ENCODE data around the gene DGKB.

The DGKB gene

DNA sequence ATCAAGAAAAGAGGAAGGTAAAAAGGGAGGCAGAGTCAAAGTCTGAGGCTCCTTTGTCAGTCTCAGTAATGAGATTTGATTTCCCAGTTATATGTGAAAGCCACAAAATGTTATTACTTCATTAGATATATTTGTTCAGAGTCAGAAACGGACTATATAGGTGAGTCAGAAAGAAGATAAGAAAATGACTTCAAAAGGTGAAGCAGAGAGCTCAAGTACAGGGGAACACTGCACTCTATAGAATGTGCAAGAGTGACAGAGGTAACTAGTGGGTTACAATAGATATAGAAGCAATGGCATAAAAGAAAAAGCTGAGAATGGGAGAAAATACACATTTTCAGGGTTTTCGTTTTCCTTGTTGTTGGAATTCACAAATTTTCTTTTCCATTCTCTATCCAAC lies 43.3 kb downstream of the DGKB start:
- no peak for DNase-seq (ENCODE audit: low read depth)

DNA sequence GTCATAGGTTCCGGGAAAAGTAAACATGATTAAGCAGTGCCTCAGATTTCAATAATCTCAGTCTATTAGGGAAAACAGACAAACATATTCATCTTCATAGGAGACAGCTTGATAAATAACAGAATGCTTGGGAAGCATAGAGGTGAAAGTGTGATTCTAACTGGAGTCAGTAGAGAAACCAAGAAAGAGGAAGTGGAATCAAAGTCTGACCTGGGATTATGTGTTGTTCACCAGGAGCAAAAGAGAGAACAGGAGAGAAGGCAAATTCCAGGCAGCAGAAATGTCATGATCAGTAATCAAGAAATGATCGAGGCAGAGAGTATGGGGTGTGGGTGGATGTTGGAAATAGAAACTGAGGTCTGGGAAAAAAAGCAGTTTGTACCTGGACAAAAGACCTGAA lies 43.7 kb downstream of the DGKB start:
- DNase-seq (ENCODE audit: low read depth): no peak

DNA sequence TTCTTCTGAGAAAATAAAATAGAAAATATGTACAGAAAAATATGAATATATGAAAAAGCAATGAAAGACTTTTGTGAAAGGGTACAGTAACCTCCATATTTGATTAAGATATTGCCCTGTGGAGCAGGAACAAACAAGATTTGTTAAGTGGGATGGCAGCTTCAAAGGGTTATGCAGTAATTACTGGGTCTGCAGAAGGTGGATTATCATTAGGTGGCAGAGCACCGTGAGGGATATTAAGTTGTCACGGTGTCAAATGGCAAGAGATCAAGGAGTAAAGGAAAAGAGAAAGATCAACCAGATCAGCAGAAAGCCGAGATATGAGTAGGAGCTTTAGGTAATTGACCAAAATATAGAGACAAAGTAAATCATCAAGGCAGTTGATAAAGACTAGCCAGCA lies 44.1 kb downstream of the DGKB start:
- DNase-seq (ENCODE audit: low read depth): no peak

DNA sequence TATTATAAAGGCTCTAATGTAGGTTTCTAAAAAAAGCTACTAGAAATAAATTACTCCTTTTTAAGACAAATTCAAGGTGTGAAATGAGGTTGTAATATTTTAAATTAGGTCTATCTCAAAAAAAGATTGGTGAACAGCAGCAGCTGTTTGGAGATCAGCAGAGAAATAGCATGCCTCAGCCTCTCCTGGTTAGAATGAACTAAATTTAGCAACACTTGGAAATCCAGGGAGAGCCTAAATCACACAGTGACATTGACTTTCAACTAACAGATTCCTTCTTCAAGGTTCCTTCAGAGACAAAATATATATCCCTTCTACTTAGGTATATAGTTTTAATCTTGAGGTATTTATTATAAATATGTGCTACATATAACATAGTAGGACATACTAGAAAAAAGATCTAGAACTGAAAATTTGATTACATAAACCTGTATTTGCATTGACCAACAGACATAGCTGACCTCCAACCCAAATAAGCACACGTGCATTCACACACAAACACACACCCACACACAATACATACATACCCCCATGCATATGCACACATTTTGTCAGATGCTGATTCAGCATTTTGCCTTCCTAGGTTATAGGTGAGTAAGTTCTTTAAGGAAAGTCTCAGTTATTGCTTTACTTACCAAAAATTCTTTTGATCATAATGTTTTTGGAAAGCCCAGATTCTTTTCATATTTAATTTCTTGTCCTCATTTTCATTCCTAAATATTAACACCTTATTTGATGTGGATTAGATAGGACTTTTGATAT lies 47.3 kb downstream of the DGKB start:
- no peak for DNase-seq (ENCODE audit: low read depth)

DNA sequence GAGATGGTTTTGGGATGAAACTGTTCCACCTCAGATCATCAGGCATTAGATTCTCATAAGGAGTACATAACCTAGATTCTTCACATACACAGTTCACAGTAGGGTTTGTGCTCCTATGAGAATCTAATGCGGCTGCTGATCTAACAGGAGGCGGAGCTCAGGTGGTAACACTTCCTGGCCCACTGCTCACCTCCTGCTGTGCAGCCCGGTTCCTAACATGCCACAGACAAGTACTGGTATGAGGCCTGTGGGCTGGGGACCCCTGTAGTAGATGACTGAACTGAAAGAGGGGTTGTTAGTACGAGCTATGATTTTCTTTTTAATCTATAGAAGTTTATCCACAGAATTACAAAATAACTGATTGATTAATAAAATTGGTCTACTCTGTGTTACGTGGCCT lies 48.1 kb downstream of the DGKB start:
- DNase-seq (ENCODE audit: low read depth): no peak

DNA sequence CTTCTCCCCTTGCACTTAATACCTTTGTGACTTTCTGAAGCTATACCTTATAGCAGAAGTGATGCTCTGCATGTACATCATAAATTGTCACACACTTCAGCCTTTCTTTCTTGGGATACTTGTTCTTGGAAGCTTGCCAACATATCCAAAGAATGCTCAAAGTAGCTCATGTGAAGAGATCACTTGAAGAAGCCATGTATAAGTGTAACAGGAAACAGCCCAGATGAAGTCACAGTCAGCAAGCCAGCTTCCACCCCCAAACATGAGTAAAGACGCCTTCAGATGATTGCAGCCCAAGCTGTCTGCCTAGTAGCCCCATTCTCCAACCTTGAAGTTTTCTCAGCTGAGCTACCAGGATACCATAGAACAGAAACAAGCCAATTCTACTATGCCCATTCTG lies 50.9 kb downstream of the DGKB start:
- no peak for DNase-seq (ENCODE audit: low read depth)

DNA sequence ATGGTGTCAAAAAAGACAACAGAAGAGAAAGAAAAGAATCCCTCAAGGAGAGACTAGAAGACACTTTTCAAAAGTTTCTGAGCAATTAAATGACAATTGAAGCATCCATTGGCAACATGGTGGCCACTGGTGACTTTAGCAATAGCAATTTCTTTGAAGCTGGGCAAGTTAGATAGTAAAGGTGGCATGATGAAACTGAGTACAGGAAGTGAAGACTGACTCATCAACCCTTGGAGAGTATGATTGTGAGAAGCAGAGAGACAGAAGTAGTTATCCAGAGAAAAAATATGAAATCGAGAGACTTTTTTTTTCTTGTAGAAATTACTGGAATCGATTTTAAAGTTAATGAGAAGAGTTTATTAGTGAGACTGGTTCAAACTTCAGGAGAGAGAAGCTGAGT lies 52.5 kb downstream of the DGKB start:
- DNase-seq (ENCODE audit: low read depth): no peak

DNA sequence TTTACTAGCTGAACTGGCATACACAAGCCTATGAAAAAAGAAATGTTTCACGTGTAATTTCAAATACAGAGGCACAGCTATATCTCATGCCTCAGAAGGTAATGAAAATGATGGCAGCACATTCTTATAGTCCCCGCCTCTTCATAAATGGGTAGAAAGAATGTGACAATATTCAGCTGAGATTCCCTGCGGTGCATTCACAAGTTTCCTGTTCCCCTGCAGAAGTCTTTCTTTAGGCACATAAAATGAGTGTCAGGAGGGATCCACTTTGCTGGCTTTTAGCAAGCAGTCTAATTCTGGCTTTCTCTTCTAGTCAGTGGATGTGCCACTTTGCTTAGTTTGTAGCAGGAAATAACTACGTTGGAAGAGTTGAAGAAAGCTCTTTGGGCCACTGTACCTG lies 56.1 kb downstream of the DGKB start:
- no peak for DNase-seq (ENCODE audit: low read depth)

DNA sequence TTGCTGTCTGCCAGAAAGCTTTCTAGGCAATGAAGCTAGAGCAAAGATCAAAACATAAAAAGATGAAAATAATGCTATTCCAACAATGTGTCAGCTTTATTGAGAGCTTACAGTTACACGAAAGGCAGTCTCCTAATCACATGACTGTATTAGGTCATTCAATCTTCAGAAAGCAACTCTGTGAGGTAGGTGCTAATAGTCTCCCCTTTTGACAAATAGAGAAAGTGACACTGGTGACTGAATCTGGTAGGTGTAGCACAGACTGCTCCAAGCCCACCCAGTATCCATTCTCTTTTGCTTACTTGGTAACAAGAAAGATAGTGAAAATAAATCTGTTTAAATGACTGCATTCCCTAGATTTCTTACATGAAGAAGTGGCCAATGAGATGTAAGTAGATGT lies 58.8 kb downstream of the DGKB start:
- no peak for DNase-seq (ENCODE audit: low read depth)

DNA sequence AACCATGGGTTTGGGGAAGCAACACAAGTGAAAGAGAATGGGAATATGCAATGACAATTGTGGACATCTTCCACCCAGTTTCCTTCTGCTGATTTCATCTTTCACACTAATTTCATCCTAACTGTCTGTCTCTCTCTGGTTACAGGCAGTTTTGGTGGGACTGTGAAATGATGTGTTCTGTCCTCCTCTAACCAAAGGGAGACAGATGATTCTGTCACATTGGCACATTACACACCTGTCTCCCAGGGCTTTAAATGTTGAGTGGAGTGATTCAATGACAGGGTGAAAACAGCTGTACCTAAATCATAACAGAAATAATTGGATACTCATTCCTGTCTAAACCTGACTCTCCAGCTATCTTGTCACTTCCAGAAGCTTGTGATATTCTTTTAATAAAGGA lies 60.0 kb downstream of the DGKB start:
- no peak for DNase-seq (ENCODE audit: low read depth)

DNA sequence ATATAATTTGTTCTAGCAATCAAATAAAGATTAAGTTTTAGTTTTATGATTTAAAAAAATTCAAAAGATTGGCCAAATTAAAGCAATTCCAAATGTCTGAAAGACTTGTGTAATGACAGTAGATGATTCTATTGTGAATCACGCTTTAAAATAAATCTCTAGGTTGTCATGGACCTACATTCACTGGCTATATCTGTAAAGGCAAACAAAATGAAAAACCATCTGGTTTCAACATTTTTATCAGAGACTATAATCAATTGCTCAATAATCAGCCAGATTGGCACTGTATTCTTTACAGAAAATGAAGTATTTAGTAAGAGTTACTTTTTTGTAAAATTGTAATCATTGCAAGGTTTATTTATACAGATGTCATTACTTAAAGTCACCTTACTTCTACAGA lies 60.7 kb downstream of the DGKB start:
- DNase-seq (ENCODE audit: low read depth): no peak

DNA sequence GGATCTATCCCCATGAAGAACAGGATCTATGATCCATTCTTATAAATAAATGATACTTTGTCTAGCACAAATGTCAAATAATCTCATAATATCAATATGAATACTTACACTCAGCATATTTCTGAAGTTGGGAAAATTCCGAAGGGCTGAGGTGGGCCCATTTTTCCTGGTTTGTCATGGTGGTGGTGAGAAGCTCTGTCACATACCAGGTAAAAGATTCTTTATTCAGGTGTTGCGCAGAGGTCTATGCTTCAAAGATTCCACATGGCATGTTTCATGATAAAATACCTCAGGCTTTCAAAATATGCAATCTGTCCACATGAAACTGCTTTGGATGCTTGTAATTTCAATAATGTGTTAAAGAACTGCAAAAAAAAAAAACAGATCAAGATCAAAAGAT lies 61.5 kb downstream of the DGKB start:
- no peak for DNase-seq (ENCODE audit: low read depth)

DNA sequence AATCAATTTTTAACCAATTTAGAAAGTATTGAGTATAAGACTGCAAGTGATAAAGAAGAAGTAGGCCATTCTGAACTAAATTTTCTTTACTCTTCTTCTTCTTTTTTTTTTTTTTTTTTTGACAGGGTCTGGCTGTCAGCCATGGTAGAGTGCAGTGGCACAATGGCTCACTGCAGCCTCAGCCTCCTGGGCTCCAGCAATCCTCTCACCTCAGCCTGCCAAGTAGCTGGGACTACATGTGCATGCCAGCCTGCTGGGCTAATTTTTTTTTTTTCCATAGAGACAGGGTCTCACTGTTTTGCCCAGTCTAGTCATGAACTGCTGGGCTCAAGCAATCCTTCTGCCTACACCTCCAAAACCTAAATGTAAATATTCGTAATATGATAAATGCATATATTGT lies 63.2 kb downstream of the DGKB start:
- no peak for DNase-seq (ENCODE audit: low read depth)

DNA sequence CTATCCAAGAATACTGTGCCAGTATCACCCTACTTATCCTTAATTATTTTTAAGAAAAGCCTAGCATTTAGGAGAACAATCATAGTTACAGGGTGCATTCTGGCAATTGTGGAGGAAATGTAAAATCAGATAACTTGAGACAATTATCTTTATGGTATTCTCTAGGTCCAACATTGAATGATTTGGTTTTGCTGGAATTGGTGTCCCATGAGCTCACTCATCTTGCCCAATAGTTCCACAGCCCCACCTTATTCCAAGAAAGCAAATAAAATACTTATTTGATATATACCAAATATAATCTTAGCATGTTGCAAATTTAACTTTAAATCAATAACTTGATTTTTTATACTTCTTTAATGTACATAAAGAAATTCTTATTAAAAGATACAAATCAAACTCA lies 65.3 kb downstream of the DGKB start:
- DNase-seq (ENCODE audit: low read depth): no peak

DNA sequence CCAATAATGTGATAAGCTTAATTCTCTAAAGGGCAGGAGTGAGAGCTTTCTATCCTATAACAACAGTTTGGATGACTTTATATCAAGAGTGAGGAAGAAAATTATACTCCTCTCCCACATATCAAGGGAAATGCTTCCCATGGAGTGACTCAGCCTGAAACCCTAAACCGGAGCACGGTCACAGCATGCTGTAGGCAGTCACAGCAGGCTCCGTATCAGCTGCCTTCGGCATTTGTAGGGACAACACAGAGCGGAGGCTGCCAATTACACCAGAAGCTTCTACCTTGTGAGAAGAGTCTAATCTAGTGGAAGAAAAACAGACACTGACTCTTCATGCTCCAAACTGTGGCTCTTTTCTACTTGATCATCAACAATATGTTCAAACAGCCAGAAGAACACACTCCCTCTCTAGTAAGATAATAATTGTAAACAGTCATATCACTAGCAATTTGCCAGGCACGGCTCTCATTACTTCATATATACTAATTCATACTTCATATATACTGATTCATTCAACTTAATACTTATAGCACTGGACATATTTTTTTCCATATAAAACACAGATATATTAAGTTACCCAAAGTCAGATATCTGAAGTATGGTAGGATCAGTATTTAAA lies 65.9 kb downstream of the DGKB start:
- no peak for DNase-seq (ENCODE audit: low read depth)

DNA sequence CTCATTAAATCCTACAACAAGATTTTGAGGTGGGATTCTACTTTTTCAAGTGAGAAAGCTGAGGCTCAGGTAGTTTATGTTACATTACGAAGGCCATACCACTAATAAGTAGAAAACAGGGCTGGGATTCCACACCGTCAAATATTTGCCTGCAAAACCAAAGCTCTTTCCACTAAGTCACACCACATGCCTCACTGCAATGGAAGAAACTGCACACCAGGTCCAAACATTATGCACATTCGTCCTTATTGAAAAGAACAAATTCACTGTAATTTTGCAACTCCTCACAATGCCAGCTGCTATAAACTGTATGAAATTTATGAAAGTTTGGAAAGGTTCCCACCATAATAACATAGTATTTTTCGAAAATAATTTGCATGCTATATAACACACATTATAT lies 66.5 kb downstream of the DGKB start:
- DNase-seq (ENCODE audit: low read depth): no peak

DNA sequence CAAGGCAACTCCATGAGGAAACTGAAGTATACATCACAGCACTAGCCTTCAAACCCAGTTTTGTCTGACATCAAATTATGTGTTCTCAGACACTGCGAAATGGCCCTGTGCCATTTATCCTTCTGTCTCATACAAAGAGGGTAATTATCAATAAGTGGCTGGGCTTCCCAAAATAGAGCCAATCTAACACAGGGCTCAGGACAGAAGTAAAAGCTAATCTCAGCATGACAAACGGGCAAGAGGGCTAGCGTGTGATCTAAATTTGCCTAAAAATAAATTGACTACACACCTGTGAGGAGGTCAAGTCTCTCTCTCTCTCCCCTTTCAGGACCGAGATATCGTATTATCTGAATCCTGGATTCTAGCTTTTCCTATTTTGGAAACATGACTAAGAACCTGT lies 67.2 kb downstream of the DGKB start:
- no peak for DNase-seq (ENCODE audit: low read depth)

DNA sequence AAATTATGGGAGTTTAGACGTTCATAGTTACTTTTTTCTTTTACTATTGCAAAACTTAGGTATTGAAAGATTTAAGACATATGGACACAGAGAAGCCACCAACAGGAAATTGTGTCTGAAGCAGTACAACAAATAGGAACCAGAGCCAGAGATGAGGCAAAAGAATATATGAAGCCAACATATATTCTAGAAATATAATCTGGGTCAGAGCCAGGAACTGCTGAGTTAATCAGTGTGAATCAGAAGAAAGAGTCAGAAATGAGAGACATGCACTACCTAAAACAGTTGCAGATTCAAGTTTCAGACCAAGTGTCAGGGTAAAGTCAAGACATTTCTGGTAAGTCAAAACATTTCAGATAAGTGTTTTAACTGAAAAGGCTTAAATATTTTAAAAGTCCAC lies 67.7 kb downstream of the DGKB start:
- DNase-seq (ENCODE audit: low read depth): no peak

DNA sequence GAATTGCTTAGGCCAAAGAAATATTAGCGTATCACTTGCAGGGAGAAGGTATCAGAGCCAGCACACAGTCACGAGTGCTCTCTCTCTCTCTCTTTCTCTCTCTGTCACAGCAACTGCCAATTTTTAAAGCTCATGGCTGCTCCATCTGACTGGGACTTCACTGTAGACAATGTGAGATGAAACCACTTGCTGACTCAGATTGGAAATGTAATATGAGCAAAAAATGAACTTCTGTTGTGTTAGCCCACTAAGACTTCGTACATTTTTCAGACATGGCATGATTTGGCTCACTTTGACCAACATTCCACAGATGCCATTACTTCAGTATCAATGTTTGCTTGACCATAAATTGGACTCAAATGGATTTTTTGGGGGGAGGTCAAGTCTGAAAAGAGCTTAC lies 68.1 kb downstream of the DGKB start:
- no peak for DNase-seq (ENCODE audit: low read depth)

DNA sequence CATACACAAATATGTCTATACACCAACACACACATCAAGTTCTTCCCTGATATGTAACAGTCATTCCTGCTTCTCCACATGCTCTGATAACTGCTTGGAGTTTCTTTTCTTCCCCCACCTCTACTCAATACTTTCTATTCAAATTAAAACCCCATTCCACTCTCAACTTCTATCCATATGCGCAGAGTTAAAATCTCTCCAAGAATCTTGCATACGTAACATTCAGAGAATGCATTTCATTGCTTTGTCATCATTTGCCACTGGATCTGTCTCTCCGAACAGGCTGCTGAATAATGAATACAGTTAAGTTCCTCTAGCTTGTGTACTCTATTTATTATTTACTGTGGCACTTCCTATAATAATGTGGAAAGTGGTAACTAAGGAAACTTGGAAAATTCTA lies 68.8 kb downstream of the DGKB start:
- no peak for DNase-seq (ENCODE audit: low read depth)

DNA sequence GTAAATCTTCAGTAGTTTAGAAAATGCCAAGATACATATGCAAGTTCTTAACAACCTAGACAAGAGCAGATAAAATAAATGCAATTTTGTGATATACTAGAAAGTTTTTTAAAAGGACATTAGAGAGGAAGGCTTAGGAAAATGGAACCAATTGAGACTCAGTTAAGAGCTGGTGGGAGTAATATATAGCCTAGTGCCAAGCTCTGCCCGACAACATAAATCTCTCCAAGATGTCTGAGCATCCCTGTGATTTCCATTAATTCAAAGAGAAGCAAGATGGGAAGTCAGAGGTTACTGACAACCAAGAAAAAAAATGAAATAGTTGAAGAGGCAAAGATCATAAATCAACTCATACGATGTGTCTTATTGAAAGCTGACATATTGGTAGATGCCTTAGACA lies 74.5 kb downstream of the DGKB start:
- no peak for DNase-seq (ENCODE audit: low read depth)

DNA sequence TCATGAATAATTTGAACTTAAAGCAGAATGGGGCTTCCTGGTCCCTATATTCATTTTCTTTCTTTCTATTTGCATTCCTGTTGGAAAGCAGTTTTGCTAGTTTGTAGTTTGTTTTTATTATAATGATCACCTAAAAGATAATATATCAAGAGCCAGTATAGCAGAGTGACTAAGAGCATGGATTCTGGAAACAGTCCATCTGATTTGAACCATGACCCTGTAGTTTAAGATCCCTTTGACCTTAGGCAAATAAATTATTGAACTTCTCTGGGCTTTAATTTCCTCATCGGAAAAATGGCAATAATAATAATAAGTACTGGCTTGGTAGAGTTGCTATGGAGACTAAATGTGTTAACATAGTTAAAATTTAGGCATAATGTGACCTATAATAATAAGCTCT lies 76.1 kb downstream of the DGKB start:
- no peak for DNase-seq (ENCODE audit: low read depth)

DNA sequence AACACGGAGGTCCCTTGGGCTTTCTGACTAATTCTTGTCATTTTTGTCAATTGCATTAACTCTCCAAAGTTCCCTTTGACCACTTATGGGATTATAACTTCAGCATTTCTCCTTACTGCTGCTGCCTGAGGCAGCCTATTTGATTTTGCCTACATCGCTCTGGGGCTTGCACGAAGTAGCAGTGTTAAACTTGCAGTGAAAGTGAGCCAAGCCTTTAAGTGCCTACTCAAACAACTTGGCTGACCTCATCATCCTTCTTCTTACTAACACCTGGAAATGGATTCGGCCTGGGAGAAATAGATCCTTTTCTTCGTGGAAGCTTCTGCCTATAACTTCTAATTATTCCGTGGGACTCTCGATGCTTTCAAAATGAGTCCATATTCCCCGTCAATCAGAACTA lies 76.6 kb downstream of the DGKB start:
- DNase-seq (ENCODE audit: low read depth): no peak

DNA sequence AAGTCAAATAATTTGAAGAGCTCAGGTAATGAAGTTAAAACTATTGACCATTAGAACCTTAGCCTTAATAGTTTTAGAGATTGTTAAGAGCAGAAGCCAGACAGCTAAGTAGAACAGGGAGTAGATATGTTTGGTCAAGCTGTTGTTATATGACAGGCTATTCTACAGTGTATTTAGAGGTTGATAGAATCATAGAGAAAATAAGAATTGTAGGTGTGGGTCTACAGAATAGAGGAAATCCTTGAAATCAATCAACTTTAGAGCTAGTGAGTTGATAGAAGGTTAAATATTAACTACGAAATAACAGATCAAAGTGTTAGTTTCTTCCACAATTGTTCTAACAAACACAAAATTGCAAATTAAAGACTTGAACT lies 80.1 kb downstream of the DGKB start:
- no peak for DNase-seq (ENCODE audit: low read depth)

Measured in T follicular helper cell (primary cell).